EL (cell line): ENCODE measurements around the gene LIG1.

ENCODE experiments used
- DNase-seq: peaks from one replicate; pipeline ENCODE4 v3.0.0-alpha.2; 2016

LIG1 gene

DNA sequence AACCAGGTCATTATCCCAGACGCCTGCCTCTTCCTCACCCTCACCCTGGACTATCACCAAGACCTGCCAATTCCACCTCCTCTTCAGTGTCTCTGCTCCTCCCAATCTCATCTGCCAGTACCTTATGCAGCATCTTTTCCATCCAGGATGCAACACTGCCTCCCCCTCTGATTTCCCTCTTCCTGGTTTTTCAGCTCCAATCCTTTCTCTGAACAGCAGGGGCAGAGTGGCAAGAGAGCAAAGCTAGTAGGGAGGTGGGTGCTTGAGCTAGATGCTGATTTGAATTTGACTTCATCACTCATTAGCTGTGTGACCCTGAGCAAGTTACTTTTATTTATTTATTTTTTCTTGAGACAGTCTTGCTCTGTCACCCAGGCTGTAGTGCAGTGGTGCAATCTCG lies 100.7 kb downstream of the LIG1 start:
- DNase-seq: no peak
